ENCODE data around the gene ABCA3.

The ABCA3 gene

GRCh38 chr16:2280981-2281542 lies 59.5 kb downstream of the ABCA3 start:
- TF ChIP-seq CTCF (IDR thresholded peaks at IDR 0.05; ENCODE audit: insufficient read depth, low read depth, low read length, missing control alignments) = no peak
- DNase-seq (ENCODE audit: low read depth) = no peak
- no peak overlapping the region for H3K4me3 ChIP-seq (ENCODE audit: low read depth, low read length)

GRCh38 chr16:2280461-2280860 lies 60.1 kb downstream of the ABCA3 start:
- TF ChIP-seq CTCF (IDR thresholded peaks at IDR 0.05; ENCODE audit: insufficient read depth, low read depth, low read length, missing control alignments) = no peak
- no peak overlapping the region for H3K4me3 ChIP-seq (ENCODE audit: low read depth, low read length)
- DNase-seq (ENCODE audit: low read depth) = no peak

GRCh38 chr16:2278956-2279800 lies 61.4 kb downstream of the ABCA3 start:
- no peak overlapping the region for H3K4me3 ChIP-seq (ENCODE audit: low read depth, low read length)
- no peak for DNase-seq (ENCODE audit: low read depth)
- no peak for TF ChIP-seq CTCF (IDR thresholded peaks at IDR 0.05; ENCODE audit: insufficient read depth, low read depth, low read length, missing control alignments)

GRCh38 chr16:2278272-2278608 lies 62.3 kb downstream of the ABCA3 start:
- no peak for TF ChIP-seq CTCF (IDR thresholded peaks at IDR 0.05; ENCODE audit: insufficient read depth, low read depth, low read length, missing control alignments)

GRCh38 chr16:2277466-2278271 lies 62.9 kb downstream of the ABCA3 start:
- no peak for TF ChIP-seq CTCF (IDR thresholded peaks at IDR 0.05; ENCODE audit: insufficient read depth, low read depth, low read length, missing control alignments)
- no peak for DNase-seq (ENCODE audit: low read depth)
- no peak overlapping the region for H3K4me3 ChIP-seq (ENCODE audit: low read depth, low read length)

More at GRCh38 chr16:2278272-2278608, 62.3 kb downstream of the ABCA3 start:
- no peak for DNase-seq (ENCODE audit: low read depth)
- H3K4me3 ChIP-seq (ENCODE audit: low read depth, low read length) = no peak overlapping the region

GRCh38 chr16:2276368-2277195 lies 63.9 kb downstream of the ABCA3 start:
- TF ChIP-seq CTCF (IDR thresholded peaks at IDR 0.05; ENCODE audit: insufficient read depth, low read depth, low read length, missing control alignments) = no peak
- H3K4me3 ChIP-seq (ENCODE audit: low read depth, low read length) = no peak overlapping the region
- DNase-seq (ENCODE audit: low read depth) = no peak
